H1 (cell line): ENCODE results near the gene MBTPS1. TPM values are rescaled to one million over a fixed set of nuclear protein-coding genes. Genes with fewer than 3 reads are reported as not detected.

Experiments
- CTCF ChIA-PET: fragments of 300-600 bp; sonication (Branson Sonifier 250); formaldehyde crosslinking; loops from one replicate; lab custom pipeline; 2021; ENCODE audit not compliant: partially characterized antibody; lab: Charles Lee
- POLR2A ChIA-PET: fragments of 300-600 bp; sonication (Branson Sonifier 250); formaldehyde crosslinking; loops from one replicate; lab custom pipeline; 2021; ENCODE audit warnings: inconsistent platforms; ENCODE audit not compliant: partially characterized antibody; lab: Charles Lee
- DNase-seq, 2 experiments: peaks; one replicate each; pipeline versions ENCODE4 v3.0.0 to v3.0.0-alpha.2; 2010 to 2022; ENCODE audit warnings: low spot score in 2 of 2, low read depth in 1 of 2, mixed read lengths in 1 of 2
- FAIRE-seq: peaks from 2 replicates; lab custom pipeline; 2011; peaks lifted over from hg19 to GRCh38; lab: Jason Lieb, UNC
- H2AFZ ChIP-seq: 2 replicates; pipeline ENCODE4 v1.8.1; 2012; ENCODE audit warnings: low read length, inconsistent platforms
- H2AK5ac ChIP-seq: 2 replicates; pipeline ENCODE4 v1.6.1; 2013; ENCODE audit warnings: low read depth, low read length
- H2BK120ac ChIP-seq: replicated peaks from 2 replicates; pipeline ENCODE3; 2013; ENCODE audit warnings: low read depth, low read length, inconsistent platforms
- H2BK12ac ChIP-seq: 2 replicates; pipeline ENCODE4 v1.6.1; 2013; ENCODE audit warnings: low read depth, low read length
- H2BK15ac ChIP-seq: 2 replicates; pipeline ENCODE4 v1.6.1; 2013; ENCODE audit warnings: low read length
- H2BK20ac ChIP-seq: 2 replicates; pipeline ENCODE4 v1.6.1; 2013; ENCODE audit warnings: low read length
- H2BK5ac ChIP-seq: 2 replicates; pipeline ENCODE4 v1.6.1; 2013; ENCODE audit warnings: low read depth, low read length
- H3K14ac ChIP-seq: 2 replicates; pipeline ENCODE4 v1.6.1; 2013; ENCODE audit warnings: inconsistent platforms; ENCODE audit not compliant: insufficient read length
- H3K18ac ChIP-seq: 2 replicates; pipeline ENCODE4 v1.6.1; 2013; ENCODE audit warnings: low read length; ENCODE audit errors: extremely low read depth
- H3K23ac ChIP-seq: 2 replicates; pipeline ENCODE4 v1.6.1; 2013; ENCODE audit warnings: inconsistent platforms; ENCODE audit not compliant: insufficient read length
- H3K23me2 ChIP-seq: 2 replicates; pipeline ENCODE4 v1.6.1; 2013; ENCODE audit warnings: low read depth, low read length
- H3K27ac ChIP-seq: 2 replicates; pipeline ENCODE4 v1.6.1; 2011; ENCODE audit warnings: low read depth, low read length, inconsistent platforms
- H3K27me3 ChIP-seq, 4 experiments: replicated peaks in 1 of 4; 1 replicate in 1 of 4; 2 replicates in 3 of 4; pipeline versions ENCODE4 v1.6.1 to v1.8.1; 2011 to 2013; ENCODE audit warnings: low read length in 3 of 4, mild to moderate bottlenecking in 3 of 4, inconsistent platforms in 2 of 4, mixed read lengths in 2 of 4, moderate library complexity in 1 of 4; ENCODE audit not compliant: control insufficient read depth in 3 of 4, insufficient read depth in 3 of 4; ENCODE audit errors: extremely low read depth in 1 of 4
- H3K36me3 ChIP-seq, 4 experiments: 2 replicates each; pipeline versions ENCODE4 v1.6.1 to v1.8.1; 2011 to 2013; ENCODE audit warnings: mild to moderate bottlenecking in 4 of 4, low read length in 3 of 4, moderate library complexity in 2 of 4, control low read depth in 1 of 4, inconsistent platforms in 1 of 4; ENCODE audit not compliant: insufficient read depth in 4 of 4, control insufficient read depth in 2 of 4
- H3K4ac ChIP-seq: replicated peaks from 2 replicates; pipeline ENCODE3; 2013; ENCODE audit warnings: low read length, low read depth, mixed read lengths, inconsistent platforms; ENCODE audit not compliant: insufficient read length
- H3K4me1 ChIP-seq, 4 experiments: replicated peaks in 1 of 4; 1 replicate in 1 of 4; 2 replicates in 3 of 4; pipeline versions ENCODE4 v1.6.1 to v1.8.1; 2011 to 2013; ENCODE audit warnings: low read length in 3 of 4, inconsistent platforms in 2 of 4, mixed read lengths in 1 of 4; ENCODE audit not compliant: insufficient read depth in 4 of 4, control insufficient read depth in 3 of 4
- H3K4me2 ChIP-seq, 2 experiments: 2 replicates each; pipeline versions ENCODE4 v1.6.1 to v1.8.1; 2011 to 2013; ENCODE audit warnings: low read depth in 2 of 2, low read length in 2 of 2, control low read depth in 1 of 2, inconsistent platforms in 1 of 2, mild to moderate bottlenecking in 1 of 2; ENCODE audit not compliant: insufficient read depth in 1 of 2
- H3K4me3 ChIP-seq, 4 experiments: fragments of 200-600, 300-600 bp in 1 of 4; sonication (generic), shearing (Covaris generic), sonication (Bioruptor Twin) in 1 of 4; 2 replicates each; pipeline versions ENCODE4 v1.5.1 to v1.8.1; 2011 to 2016; ENCODE audit warnings: low read length in 4 of 4, low read depth in 3 of 4, control low read depth in 2 of 4, inconsistent platforms in 2 of 4, mild to moderate bottlenecking in 2 of 4, mixed read lengths in 1 of 4, moderate library complexity in 1 of 4; ENCODE audit not compliant: insufficient read depth in 2 of 4; ENCODE audit errors: extremely low read depth in 1 of 4
- H3K56ac ChIP-seq: replicated peaks from 2 replicates; pipeline ENCODE3; 2013; ENCODE audit warnings: low read depth, mild to moderate bottlenecking, mixed read lengths, low read length, inconsistent platforms; ENCODE audit not compliant: insufficient read length
- H3K79me1 ChIP-seq: 2 replicates; pipeline ENCODE4 v1.6.1; 2013; ENCODE audit warnings: low read depth, low read length, control low read depth
- H3K79me2 ChIP-seq, 2 experiments: 2 replicates each; pipeline versions ENCODE4 v1.6.1 to v1.8.1; 2012 to 2013; ENCODE audit warnings: low read length in 2 of 2, mild to moderate bottlenecking in 2 of 2, inconsistent platforms in 1 of 2; ENCODE audit not compliant: insufficient read depth in 2 of 2, control insufficient read depth in 1 of 2
- H3K9ac ChIP-seq, 4 experiments: replicated peaks in 1 of 4; 1 replicate in 1 of 4; 2 replicates in 3 of 4; pipeline versions ENCODE4 v1.6.1 to v1.8.1; 2011 to 2013; ENCODE audit warnings: low read depth in 3 of 4, low read length in 3 of 4, control low read depth in 2 of 4, mild to moderate bottlenecking in 2 of 4, moderate library complexity in 2 of 4, inconsistent platforms in 1 of 4; ENCODE audit errors: extremely low read depth in 1 of 4
- H3K9me3 ChIP-seq, 2 experiments: 2 replicates each; pipeline versions ENCODE4 v1.6.1 to v1.8.1; 2012 to 2013; ENCODE audit warnings: mild to moderate bottlenecking in 2 of 2, moderate library complexity in 2 of 2, control low read depth in 1 of 2, inconsistent platforms in 1 of 2, low read depth in 1 of 2, low read length in 1 of 2, mixed read lengths in 1 of 2; ENCODE audit not compliant: insufficient read depth in 2 of 2
- H4K20me1 ChIP-seq, 2 experiments: replicated peaks in 1 of 2; 2 replicates each; pipeline versions ENCODE3 to v1.8.1; 2011 to 2013; ENCODE audit warnings: inconsistent platforms in 2 of 2, low read length in 2 of 2, mild to moderate bottlenecking in 1 of 2; ENCODE audit not compliant: insufficient read depth in 2 of 2, control insufficient read depth in 1 of 2
- H4K5ac ChIP-seq: 2 replicates; pipeline ENCODE4 v1.6.1; 2013; ENCODE audit warnings: low read length, low read depth, mixed read lengths, inconsistent platforms; ENCODE audit not compliant: insufficient read length
- H4K8ac ChIP-seq: 2 replicates; pipeline ENCODE4 v1.8.0; 2013; ENCODE audit warnings: mild to moderate bottlenecking, moderate library complexity, low read length, inconsistent platforms; ENCODE audit not compliant: insufficient read depth; ENCODE audit errors: extremely low read depth
- H4K91ac ChIP-seq: replicated peaks from 2 replicates; pipeline ENCODE3; 2013; ENCODE audit warnings: low read length, mixed read lengths, inconsistent platforms; ENCODE audit not compliant: insufficient read length
- FOSL1 ChIP-seq: IDR thresholded peaks from 2 replicates; pipeline ENCODE4 v1.6.1; 2011; ENCODE audit warnings: mild to moderate bottlenecking, low read depth, low read length, moderate library complexity; ENCODE audit not compliant: insufficient read depth
- GABPA ChIP-seq: IDR thresholded peaks from 2 replicates; pipeline ENCODE4 v1.6.1; 2011; ENCODE audit warnings: mild to moderate bottlenecking, low read length, moderate library complexity, borderline replicate concordance; ENCODE audit not compliant: insufficient read depth
- KDM4A ChIP-seq: IDR thresholded peaks from one replicate; pipeline ENCODE4 v1.7.1; 2012; ENCODE audit warnings: low read depth, mild to moderate bottlenecking, moderate library complexity, low read length, inconsistent platforms; ENCODE audit not compliant: severe bottlenecking
- USF2 ChIP-seq: IDR thresholded peaks from 2 replicates; pipeline ENCODE4 v1.6.1; 2011; ENCODE audit warnings: low read length, improper control_type of control experiment
- WGBS, 2 experiments: shearing (Covaris generic) in 1 of 2; methylation state at CpG; one replicate each; pipeline versions ENCODE4 v1.1.6 to v1.1.7; 2013 to 2015; ENCODE audit warnings: low lambda C conversion rate in 2 of 2, mixed read lengths in 2 of 2, inconsistent platforms in 1 of 2, low coverage in 1 of 2, missing lambda C conversion rate in 1 of 2; ENCODE audit not compliant: insufficient replicate concordance in 2 of 2, insufficient coverage in 1 of 2, insufficient read length in 1 of 2; ENCODE audit errors: extremely low coverage in 1 of 2, missing lambda C conversion rate in 1 of 2; 5-methylcytosine and 5-hydroxymethylcytosine counted together
- polyA plus RNA-seq, 7 experiments: library from polyadenylated mRNA; depleted of rRNA in 3 of 7; stranded (reverse) in 5 of 7; unstranded in 2 of 7; fragments of >200 nt in 5 of 7; fragments of 200-250 nt in 2 of 7; gene quantifications; 1 replicate in 5 of 7; 2 replicates in 1 of 7; 4 replicates in 1 of 7; pipeline versions ENCODE4 v1.2.1 to v1.2.3, GENCODE V29; 2011 to 2013; ENCODE audit warnings: missing spikeins in 2 of 7, mixed read lengths in 2 of 7
- total RNA-seq: library from RNA; stranded (reverse); fragmentation: NEBNext Ultra II Directional; extraction: Animal tissue kit (Norgen Biotek cat#: 25700); gene quantifications from 2 replicates; pipeline ENCODE4 v1.2.1, GENCODE V29; 2021

Gene MBTPS1
- total and polyA plus RNA-seq, 2 of the 8 experiments (the other 6 are each of a cell fraction or from before 2014, with no cell fraction given): 30.6 to 53.3 TPM

GRCh38 chr16:84048871-84049270, 67.9 kb downstream of the MBTPS1 start:
- peaks cover 0 to 2% of the 10 kb centered on the region in 2 experiments for H4K20me1 ChIP-seq
- H4K8ac ChIP-seq: no peak overlapping the region
- no peak overlapping the region for H3K4ac ChIP-seq
- no peak overlapping the region for H4K91ac ChIP-seq
- no peak overlapping the region for H3K56ac ChIP-seq
- no peak overlapping the region for H2AFZ ChIP-seq
- no peak overlapping the region for H2BK120ac ChIP-seq
- H2BK12ac ChIP-seq: no peak overlapping the region
- H3K18ac ChIP-seq: no peak overlapping the region
- FAIRE-seq: no peak
- H3K4me1 ChIP-seq: peaks cover 0 to 1% (median under 1%) of the 10 kb centered on the region in 4 experiments; a peak in 2 of 7 replicates
- no peak overlapping the region for H3K4me2 ChIP-seq
- H3K79me2 ChIP-seq: no peaks in the 10 kb centered on the region
- ChIA-PET POLR2A (no interaction called here), CTCF (interaction anchor here (1.0 to 12.8 kb wide), 9 partner anchors 9 to 123 kb away, joined by 3 to 267 read pairs (median 6); partner anchors contain the start of gene OSGIN1)
- no peak overlapping the region for H3K27ac ChIP-seq
- H4K5ac ChIP-seq: no peak overlapping the region
- no peak overlapping the region for H3K9ac ChIP-seq
- DNase-seq: no peak
- no peaks in the 10 kb centered on the region for H3K23me2 ChIP-seq
- no peak overlapping the region for H2BK20ac ChIP-seq
- no peaks in the 10 kb centered on the region for H3K27me3 ChIP-seq
- no peak overlapping the region for H3K14ac ChIP-seq
- no peaks in the 10 kb centered on the region for H3K9me3 ChIP-seq
- no peak overlapping the region for H2BK15ac ChIP-seq
- no peak overlapping the region for H2BK5ac ChIP-seq
- WGBS, 2 experiments: 84% methylated on average over 13 of the region's 13 CpGs; no CpG with 5 or more reads in 1 of the 2 experiments
- peaks cover 2% of the 10 kb centered on the region; the same call in 1 of the 2 replicates for H3K79me1 ChIP-seq
- peaks cover 0 to 9% (median 3%) of the 10 kb centered on the region in 4 experiments; a peak in 3 of 8 replicates for H3K36me3 ChIP-seq
- no peak overlapping the region for H3K23ac ChIP-seq
- no peak overlapping the region for H2AK5ac ChIP-seq
- H3K4me3 ChIP-seq: no peak overlapping the region
- TF ChIP-seq FOSL1 (no peak), GABPA (no peak), USF2 (no peak), KDM4A (no peak)
